Measurements from ENCODE around the gene ADAM8. TPM values are rescaled to one million over a fixed set of nuclear protein-coding genes. Genes with fewer than 3 reads are reported as not detected.

Gene ADAM8
- total RNA-seq, 4 donors from 2014 or later, result 2.7 to 11.3 (median 6.4) TPM

DNA sequence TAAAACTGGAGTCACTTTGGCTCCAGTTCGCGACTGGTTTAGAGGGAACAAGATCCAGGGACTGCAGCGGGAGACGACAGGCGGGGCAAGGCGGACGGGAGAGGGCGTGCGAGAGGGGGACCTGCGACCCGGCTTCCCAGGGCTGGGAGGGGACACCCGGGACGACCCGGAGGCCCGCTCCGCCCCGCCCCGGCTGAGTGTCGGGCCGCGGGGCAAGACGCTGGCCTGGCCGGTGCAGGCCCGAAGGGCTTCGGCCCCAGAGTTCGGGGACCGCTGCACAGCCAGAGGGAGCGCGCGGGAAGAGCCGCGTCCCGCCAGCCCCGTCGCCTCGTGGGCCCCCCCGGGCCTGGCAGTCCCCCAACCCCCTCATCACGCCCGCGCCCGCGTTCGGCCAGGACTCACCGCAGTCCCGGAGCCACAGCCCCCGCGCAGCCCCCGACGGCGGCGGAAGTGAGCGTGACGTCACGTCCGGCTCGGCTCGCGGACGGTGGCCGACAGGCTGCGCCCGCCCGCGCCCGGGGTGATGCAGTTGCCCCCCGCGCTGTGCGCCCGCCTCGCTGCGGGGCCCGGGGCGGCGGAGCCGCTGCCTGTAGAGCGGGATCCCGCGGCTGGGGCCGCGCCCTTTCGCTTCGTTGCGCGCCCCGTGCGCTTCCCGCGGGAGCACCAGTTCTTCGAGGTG lies 31.9 kb upstream of the ADAM8 start, which contains the start of the genes TUBGCP2 and ZNF511:
TSS of gene TUBGCP2 (minus strand) at position 452 of the 679 bp plus-strand sequence. CDS start 5,931 bp downstream, outside the sequence.
TSS of gene ZNF511 (plus strand) at position 494 of the 679 bp plus-strand sequence. CDS start at position 524, 30 bp downstream.
- peaks cover 0 to 43% (median 10%) of the 10 kb centered on the region in 3 donors for H3K36me3 ChIP-seq

DNA sequence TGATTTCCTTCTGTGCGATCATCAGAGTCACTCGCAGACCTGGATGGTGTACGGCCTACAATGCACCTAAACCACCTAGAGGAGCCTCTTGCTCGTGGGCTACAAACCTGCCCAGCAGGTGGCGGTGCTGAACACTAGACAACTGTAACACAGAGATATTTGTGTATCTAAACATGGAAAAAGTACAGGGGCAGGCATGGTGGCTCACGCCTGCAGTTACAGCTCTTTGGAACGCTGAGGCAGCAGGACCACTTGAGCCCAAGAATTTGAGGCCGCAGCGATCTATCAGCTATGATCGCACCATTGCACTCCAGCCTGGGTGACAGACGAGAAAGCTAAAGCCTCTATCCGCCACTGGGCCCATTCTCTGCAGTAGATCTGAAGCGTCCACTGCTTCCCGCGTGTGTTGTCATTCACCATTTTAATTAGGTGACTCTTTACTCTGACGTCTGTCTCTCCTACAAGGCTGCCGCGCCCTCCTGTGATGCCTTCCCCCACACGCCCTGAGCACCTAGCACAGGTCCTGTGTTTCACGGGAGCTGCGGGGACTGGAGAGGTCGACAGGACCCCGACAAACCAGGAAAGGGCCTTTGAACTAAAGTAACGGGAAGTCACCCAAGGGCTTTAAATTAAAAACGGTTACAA lies 31.2 kb upstream of the ADAM8 start:
- 8 to 10% methylated on average over 25 of the region's 25 CpGs for WGBS, 2 donors
- TF ChIP-seq EP300 (IDR thresholded peaks at IDR 0.05), result no peak
- TF ChIP-seq, protein P1, sequence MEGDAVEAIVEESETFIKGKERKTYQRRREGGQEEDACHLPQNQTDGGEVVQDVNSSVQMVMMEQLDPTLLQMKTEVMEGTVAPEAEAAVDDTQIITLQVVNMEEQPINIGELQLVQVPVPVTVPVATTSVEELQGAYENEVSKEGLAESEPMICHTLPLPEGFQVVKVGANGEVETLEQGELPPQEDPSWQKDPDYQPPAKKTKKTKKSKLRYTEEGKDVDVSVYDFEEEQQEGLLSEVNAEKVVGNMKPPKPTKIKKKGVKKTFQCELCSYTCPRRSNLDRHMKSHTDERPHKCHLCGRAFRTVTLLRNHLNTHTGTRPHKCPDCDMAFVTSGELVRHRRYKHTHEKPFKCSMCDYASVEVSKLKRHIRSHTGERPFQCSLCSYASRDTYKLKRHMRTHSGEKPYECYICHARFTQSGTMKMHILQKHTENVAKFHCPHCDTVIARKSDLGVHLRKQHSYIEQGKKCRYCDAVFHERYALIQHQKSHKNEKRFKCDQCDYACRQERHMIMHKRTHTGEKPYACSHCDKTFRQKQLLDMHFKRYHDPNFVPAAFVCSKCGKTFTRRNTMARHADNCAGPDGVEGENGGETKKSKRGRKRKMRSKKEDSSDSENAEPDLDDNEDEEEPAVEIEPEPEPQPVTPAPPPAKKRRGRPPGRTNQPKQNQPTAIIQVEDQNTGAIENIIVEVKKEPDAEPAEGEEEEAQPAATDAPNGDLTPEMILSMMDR (IDR thresholded peaks at IDR 0.05), result peak; percentile 19 to 62 (median 35)
- H3K4me3 ChIP-seq, result peak overlapping the region; percentile 89 to 100 (median 96)
- H3K9me3 ChIP-seq, result no peaks in the 10 kb centered on the region
- peak overlapping the region; percentile 92 to 97 (median 96) for H3K27ac ChIP-seq
- H3K27me3 ChIP-seq, result no peaks in the 10 kb centered on the region
- H3K4me1 ChIP-seq, result peaks cover 0 to 58% (median 17%) of the 10 kb centered on the region in 4 donors
- peak; percentile 46 to 64 for DNase-seq (ENCODE audit: low spot score in 2 of 2)
- peaks cover 0 to 45% (median 10%) of the 10 kb centered on the region in 3 donors for H3K36me3 ChIP-seq

More for the DNA sequence above, 31.9 kb upstream of the ADAM8 start, which contains the start of the genes TUBGCP2 and ZNF511:
- Histone ChIP-seq H3K4me3 (peak within 1 kb of the TSS; percentile 89 to 100 (median 96)), H3K27me3 (no peaks in the 10 kb centered on the region), H3K27ac (peak within 1 kb of the TSS; percentile 92 to 97 (median 96)), H3K9me3 (no peaks in the 10 kb centered on the region), H3K4me1 (peaks cover 0 to 51% (median 17%) of the 10 kb centered on the region in 4 donors)
- 0% methylated on average over 34 to 50 of the region's 89 CpGs for WGBS, 2 donors
- peak; percentile 72 to 75 for DNase-seq (ENCODE audit: low spot score in 2 of 2)
- TF ChIP-seq POLR2A (IDR thresholded peaks at IDR 0.05) (peak in 1 of 2 donors; percentile 72), EP300 (IDR thresholded peaks at IDR 0.05) (peak in 1 of 2 donors; percentile 68)
- TF ChIP-seq, protein P1 (IDR thresholded peaks at IDR 0.05), result peak in 3 of 5 experiments; percentile 9 to 63 (median 34)

DNA sequence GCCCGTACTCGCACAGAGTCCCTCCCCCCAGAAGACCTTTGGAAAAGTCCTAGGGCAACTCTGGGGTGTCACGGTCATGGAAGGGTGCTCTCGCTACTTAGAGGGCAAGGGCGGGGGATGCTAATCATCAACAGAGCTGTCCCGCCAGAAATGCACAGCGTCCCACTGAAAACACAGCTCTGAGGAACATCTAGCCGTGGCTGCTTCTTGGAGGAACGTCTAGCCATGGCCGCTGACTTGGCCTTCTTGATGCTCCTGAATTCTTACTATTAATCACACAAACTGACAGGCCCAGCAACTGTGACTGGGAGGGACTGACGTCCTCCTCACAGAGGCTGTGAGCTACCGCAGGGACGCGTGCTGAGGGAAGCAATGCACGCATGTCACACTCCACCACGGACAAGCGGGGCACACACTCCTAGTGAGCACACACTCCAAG lies 30.3 kb upstream of the ADAM8 start:
- DNase-seq (ENCODE audit: low spot score in 2 of 2), result no peak
- WGBS, 2 donors, result 80 to 81% methylated on average over 17 of the region's 17 CpGs

DNA sequence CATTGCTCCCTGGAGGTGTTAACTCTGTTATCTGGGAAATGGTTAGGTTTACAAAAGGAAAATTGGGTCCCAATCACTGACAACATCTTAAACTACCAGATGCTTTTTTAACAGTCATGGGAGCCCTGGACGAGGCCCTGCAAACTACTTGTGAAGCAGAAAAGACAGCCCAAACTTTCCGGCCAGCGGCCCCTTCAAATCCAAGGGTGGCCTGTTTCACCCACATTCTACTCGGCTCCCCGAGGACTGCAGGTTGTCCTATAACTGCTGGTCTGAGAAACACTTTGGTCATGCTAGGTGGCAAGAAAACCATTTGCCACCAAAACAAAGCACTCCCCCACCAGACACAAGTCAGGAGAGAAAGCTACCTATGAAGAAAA lies 29.4 kb upstream of the ADAM8 start:
- TF ChIP-seq, protein P1 (IDR thresholded peaks at IDR 0.05), result no peak
- TF ChIP-seq POLR2A (IDR thresholded peaks at IDR 0.05) (no peak), EP300 (IDR thresholded peaks at IDR 0.05) (no peak)
- peak overlapping the region in 3 of 4 donors; percentile 30 to 55 (median 43) for H3K27ac ChIP-seq
- H3K27me3 ChIP-seq, result no peaks in the 10 kb centered on the region
- 91 to 92% methylated on average over 5 of the region's 5 CpGs for WGBS, 2 donors
- H3K9me3 ChIP-seq, result no peaks in the 10 kb centered on the region
- peaks cover 0 to 44% (median 0%) of the 10 kb centered on the region in 3 donors for H3K36me3 ChIP-seq
- DNase-seq (ENCODE audit: low spot score in 2 of 2), result no peak
- peaks cover 0 to 59% (median 17%) of the 10 kb centered on the region in 4 donors for H3K4me1 ChIP-seq
- H3K4me3 ChIP-seq, result no peak overlapping the region

More for the DNA sequence above, 30.3 kb upstream of the ADAM8 start:
- TF ChIP-seq POLR2A (IDR thresholded peaks at IDR 0.05), result no peak
- Histone ChIP-seq H3K4me1 (peaks cover 0 to 59% (median 17%) of the 10 kb centered on the region in 4 donors), H3K9me3 (no peaks in the 10 kb centered on the region), H3K36me3 (peaks cover 0 to 44% (median 3%) of the 10 kb centered on the region in 3 donors), H3K4me3 (peak overlapping the region in 2 of 4 donors; percentile 96), H3K27ac (peak overlapping the region in 1 of 4 donors; percentile 30), H3K27me3 (no peaks in the 10 kb centered on the region)

DNA sequence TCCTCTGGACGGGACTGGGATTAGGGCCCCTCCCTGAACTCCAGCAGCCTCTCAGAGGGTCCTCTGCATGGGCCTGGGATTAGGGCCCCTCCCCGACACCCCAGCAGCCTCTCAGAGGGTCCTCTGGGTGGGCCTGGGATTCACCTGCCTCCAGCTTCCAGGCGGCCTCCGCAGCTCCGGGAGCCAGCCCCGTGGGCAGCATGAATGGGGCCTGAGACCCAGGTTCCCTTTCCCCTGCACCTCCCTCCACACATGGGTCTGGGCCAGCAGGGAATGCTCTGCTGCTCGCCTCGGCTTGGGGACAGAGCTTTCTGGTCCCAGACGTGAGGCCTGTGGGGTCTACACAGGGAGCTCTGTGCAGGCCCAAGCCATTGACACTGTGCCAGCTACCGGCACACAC lies 26.5 kb upstream of the ADAM8 start:
- no peak overlapping the region for H3K27ac ChIP-seq
- H3K4me1 ChIP-seq, result peaks cover 0 to 50% (median 17%) of the 10 kb centered on the region in 4 donors
- H3K27me3 ChIP-seq, result no peaks in the 10 kb centered on the region
- no peak overlapping the region for H3K4me3 ChIP-seq
- H3K36me3 ChIP-seq, result peaks cover 3 to 58% (median 13%) of the 10 kb centered on the region in 3 donors
- TF ChIP-seq, protein P1 (IDR thresholded peaks at IDR 0.05), result no peak
- no peak for TF ChIP-seq EP300 (IDR thresholded peaks at IDR 0.05)
- TF ChIP-seq POLR2A (IDR thresholded peaks at IDR 0.05), result no peak
- H3K9me3 ChIP-seq, result no peaks in the 10 kb centered on the region
- DNase-seq (ENCODE audit: low spot score in 2 of 2), result no peak
- WGBS, 2 donors, result 86 to 92% methylated on average over 7 to 10 of the region's 10 CpGs

All from tibial nerve (tissue), 4 donors.